HG02938 (cell line): ENCODE data around the gene SS18.

Experiments
- ATAC-seq: cut with Tn5 transposase; IDR thresholded peaks from one replicate; pipeline ENCODE4 v1.9.1; 2021; ENCODE audit warnings: mild to moderate bottlenecking, moderate library complexity; ENCODE audit not compliant: unreplicated experiment

Gene SS18

GRCh38 chr18:26073758-26074157, 16.7 kb downstream of the SS18 start:
- no peak for ATAC-seq

DNA sequence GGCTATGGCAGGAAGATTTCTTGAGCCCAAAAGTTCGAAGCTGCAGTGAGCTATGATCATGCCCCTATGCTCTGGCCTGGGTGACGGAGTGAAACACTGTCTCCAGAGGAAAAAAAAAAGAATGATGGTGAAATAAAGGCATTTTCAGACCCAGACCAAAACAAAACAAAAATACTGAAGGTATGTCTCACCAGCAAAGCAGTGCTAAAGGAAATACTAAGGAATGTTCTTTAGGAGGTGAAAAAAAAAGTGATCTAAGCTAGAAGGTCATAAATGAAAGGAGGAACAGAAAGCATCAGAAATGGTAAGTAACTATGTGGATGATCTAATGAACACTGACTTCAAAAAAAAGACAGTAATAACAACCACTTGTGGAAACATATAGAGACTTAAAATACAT, 18.7 kb downstream of the SS18 start:
- no peak for ATAC-seq

DNA sequence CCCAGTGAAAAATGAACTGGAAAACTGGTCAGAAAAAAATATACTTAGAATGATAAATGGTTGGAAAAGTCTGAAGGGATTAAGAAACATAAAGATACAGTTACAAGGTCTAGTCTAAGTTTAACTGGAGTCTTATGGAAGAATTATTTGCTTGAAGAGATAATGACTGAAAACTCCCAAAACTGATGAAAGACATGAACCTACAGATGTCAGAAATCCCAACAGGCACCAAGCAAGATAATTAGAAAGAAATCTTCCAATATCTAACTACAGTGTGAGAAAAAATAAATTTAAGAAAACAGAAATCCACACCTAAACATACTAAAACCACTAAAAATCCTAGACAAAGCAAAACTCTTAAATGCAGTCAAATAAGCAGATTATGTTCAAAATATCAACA, 19.4 kb downstream of the SS18 start:
- ATAC-seq: no peak

DNA sequence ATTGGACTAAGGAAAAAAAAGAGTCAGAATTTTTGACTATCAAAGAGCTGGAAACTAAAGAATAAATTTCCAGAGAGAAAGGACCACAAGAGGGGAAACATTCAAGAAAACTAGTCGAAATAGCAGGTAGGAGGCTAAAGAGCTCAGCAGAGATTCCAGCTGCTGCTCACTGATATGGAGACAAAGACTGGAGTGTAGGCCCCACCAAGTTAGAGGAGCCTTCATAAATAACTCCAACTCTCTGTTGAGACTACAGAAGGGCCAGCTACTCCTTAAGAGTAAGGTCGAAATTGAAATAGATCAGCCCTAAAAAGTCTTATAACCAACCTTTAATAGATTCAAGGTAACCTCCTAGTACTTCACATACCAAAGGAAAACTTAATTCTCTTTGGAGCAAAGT, 31.1 kb downstream of the SS18 start:
- ATAC-seq: no peak

GRCh38 chr18:26057344-26057773, 33.1 kb downstream of the SS18 start:
- no peak for ATAC-seq

DNA sequence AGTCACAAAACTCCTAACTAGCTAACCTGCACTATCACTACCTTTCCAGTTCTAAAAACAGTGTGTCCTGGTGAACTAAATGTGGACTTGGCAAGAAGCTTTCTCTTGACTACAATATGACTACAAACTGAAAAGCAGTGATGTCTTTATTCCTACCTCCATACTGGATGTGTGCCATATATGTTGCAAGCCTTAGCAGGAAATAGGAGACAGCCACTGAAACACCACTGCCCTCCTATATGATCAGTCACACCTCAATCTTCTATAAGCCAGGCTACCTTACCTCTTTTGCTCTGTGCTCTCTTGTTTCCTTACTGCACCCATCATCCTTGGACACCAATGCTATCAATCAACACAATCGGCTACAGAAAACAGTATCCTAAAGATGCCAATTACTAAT, 34.1 kb downstream of the SS18 start:
- no peak for ATAC-seq

DNA sequence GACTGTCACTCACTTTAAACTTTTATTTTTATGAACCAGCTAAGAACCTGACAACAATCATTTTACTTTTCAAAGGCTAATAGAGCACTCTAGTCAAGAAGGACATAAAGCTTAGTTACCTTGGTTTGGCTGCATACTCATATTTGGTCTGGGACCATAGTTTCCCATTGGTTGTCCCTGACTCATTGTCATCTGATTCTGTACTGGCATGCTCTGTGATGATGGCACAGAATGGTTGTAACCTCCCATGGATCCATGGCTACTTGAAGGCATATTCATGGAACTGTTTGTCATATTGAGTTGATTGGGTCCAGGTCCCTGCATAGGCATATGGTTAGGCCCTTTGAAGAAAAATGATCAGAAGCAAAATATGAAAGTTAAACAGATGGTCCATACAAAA, 37.9 kb downstream of the SS18 start:
- no peak for ATAC-seq

- no peak for ATAC-seq
Observed at GRCh38 chr18:26051843-26052242, 38.6 kb downstream of the SS18 start.

- no peak for ATAC-seq
Observed at GRCh38 chr18:26046419-26047077, 43.9 kb downstream of the SS18 start.

DNA sequence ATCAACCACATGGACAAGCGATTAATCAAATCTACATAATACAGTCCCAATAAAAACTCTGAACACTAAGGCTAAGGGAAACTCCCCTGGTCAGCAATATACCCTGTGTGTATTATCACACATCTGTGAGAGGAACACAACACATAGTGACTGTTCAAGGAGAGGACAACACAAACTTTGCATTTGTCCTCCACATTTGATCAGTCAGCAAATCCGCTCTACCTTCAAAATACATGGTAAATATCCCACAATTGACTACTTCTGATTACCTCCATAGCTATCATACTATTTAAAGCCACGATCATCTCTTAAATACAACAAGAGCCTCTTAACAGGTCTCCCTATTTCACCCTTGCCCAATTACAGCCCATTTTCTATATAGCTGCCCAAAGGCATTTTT, 45.6 kb downstream of the SS18 start:
- ATAC-seq: no peak

DNA sequence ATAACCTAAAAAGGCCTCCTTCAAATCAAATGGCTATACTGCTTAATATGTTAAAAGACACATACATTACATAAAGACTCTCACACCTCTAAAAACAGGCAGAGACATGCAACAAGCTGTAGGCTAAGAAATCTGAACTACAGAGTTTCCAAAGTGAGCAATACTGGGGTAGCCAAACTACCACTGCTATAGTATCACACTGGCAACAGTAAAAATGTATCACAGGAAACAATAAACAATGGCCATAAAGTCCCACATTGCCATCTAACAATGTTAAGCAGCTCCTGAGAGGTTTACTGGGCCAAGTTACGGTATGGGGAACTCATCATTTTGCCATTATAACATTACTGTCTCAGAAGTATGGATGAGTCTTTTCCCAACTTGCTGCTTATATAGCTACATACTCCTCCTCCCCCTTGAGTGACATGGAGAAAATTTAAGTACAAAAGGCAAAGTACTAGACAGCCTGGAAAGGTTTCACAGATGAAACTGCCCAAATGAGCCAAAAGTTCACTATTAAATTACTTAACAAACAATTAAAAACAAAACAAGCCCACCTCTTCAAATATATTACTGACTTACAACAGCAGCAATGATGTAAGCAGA, 50.3 kb downstream of the SS18 start:
- no peak for ATAC-seq

DNA sequence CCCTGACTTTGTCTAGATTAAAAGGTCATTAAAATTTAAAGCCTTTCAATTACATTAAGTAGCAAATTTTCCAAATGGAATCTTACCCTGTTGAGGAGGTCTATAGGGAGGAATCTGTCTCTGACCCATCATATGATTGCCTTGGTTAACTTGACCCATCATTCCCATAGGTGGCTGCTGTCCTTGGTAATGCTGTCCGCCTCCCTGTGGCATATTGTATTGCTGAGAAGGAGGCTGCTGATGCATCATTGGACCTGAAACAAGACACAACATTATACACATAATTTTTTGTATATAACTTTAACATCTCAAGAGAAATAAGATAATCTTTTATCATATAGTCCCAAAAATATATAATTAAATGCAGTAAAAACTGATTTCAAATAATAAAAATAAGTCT, 51.2 kb downstream of the SS18 start:
- ATAC-seq: no peak

GRCh38 chr18:26036635-26037034, 53.8 kb downstream of the SS18 start:
- no peak for ATAC-seq

- ATAC-seq: no peak
Observed at GRCh38 chr18:26034850-26035497, 55.4 kb downstream of the SS18 start.

DNA sequence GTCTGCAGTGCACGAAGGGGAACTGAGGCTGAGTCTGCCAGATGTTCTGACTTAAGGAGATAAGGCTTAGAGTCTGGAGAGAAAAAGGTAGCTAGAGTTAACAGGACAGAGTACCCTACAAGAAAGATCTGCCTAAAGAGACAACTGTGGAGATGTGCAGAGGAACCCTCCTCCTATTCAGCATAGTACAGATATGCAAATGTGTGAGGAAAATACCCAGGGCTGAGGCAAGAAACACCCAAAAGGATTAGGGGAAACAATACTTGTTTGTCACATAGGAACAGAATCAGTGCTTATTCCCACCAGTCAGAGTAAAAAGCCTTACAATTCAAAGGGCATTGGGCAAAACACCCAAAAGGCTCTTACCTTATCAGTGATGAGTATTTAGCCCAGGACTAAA, 67.8 kb downstream of the SS18 start:
- no peak for ATAC-seq

DNA sequence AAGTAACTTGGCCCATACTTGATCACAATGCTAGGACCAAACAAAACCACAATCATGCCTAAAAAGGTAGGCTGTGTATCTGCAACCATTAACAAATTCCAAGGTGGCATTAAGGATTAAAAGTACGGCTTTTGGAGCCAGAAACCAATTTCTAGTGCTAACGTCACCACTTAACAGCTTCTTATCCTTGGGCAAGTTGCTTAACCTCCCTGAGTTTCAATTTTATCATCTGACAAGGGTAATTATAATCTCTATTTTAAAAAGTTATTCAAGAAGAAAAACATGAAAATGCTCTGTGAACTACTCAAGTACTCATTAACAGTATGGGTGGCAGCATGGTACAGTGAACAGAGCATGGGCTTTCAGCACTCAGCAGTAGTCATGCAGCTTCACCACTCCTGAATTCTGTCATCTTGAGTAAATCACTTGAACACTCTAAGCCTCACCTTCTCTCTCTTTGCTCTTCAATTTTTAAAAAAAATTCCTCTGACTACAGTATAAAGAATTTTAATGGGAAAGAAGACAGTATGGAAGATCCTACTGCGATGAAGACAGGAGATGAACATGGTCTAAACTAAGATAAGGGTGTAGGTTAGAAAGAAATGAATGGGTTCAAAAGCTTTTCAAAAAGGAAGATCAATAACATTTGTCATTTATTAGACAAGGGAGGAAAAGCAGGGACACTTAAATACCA, 69.2 kb downstream of the SS18 start:
- ATAC-seq: no peak

- ATAC-seq: no peak
Observed at GRCh38 chr18:26017929-26018328, 72.5 kb downstream of the SS18 start.

GRCh38 chr18:26014462-26014861, 76.0 kb downstream of the SS18 start:
- no peak for ATAC-seq

DNA sequence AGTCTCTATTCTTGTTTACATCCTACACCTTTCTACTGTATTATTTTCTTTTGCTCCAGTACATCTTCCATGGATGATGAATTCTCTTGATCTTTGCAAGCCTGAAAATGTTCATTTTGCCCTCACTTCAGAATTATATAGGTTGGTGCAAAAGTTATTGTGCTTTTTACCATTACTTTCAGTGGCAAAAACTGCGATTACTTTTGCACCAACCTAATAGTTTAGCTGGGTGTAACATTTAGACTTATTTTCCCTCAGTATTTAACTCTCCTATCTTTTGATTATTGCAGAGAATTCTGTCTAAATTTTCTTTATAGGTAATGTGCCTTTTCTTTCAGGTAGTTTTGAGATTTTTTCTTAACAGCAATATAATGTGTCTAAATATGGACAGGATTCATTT, 81.8 kb downstream of the SS18 start:
- ATAC-seq: no peak

DNA sequence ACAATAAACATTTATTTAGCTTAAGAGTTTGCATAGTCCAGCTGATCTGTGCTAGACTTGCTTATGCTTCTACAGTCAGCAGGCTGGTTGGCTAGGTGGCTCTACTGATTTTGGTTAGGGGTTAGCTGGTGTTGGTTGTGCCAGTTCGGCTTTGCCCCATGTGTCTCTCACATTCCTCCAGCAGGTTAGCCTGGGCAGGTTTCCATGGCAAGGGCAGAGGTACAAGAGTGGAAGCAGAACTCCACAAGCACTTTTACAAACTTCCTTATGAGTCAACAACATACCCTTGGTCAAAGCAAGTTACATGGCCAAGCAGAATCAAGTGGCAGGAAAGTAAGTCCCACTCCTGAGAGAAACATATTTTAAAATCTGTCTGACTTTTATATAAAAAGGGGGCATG, 82.3 kb downstream of the SS18 start:
- ATAC-seq: no peak

DNA sequence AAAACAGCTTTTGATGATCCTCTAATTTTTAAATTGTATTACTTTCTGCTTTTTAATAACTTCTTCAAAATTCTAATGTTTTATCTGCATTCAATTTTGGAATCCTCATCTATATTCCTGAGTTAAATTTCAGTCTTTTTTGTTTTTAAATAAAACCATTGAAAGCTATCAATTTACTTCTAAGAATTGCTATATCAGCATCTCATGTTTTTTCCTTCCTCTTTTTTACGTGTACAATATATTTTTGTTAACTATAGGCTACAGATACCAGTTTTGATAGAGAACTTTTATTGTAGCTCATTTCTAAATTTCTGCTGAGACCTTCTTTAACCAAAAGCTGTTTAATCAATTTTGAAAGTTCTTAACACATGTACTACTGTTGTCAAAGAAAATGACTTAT, 84.5 kb downstream of the SS18 start:
- ATAC-seq: no peak

- ATAC-seq: no peak
Observed at GRCh38 chr18:26004832-26005231, 85.6 kb downstream of the SS18 start.
